SK-N-SH (cell line): ENCODE data around the gene DTX3.

Experiments
- FOXM1 ChIP-seq: IDR thresholded peaks from 2 replicates; pipeline ENCODE4 v1.4.0; 2012; ENCODE audit warnings: low read depth, mild to moderate bottlenecking
- TF ChIP-seq, protein P1 (sequence below): fragments of 200-600 bp; sonication (generic); IDR thresholded peaks from 2 replicates; pipeline ENCODE4 v1.6.1; 2017; ENCODE audit warnings: antibody characterized with exemption, mild to moderate bottlenecking, moderate library complexity

DNA sequence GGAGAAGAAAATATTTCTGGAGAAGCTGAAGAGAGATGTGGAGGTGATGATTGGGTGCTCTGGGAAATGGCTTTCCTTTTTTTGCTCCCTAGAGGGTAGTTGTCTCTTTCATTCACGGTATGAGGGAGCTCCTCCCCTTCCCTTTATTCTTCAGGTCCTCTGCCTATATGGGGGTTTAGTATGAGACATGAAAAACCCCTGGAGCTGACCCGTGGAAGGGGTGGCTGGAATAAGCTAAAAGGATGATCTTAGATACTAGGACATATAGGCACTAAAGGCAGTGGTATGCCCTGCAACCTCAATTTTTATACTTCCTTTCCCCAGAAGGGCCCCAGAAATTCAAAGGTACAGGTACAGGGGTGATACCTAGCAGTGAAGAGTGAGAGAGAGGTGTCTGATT lies 4.2 kb upstream of the DTX3 start:
- TF ChIP-seq, protein P1, sequence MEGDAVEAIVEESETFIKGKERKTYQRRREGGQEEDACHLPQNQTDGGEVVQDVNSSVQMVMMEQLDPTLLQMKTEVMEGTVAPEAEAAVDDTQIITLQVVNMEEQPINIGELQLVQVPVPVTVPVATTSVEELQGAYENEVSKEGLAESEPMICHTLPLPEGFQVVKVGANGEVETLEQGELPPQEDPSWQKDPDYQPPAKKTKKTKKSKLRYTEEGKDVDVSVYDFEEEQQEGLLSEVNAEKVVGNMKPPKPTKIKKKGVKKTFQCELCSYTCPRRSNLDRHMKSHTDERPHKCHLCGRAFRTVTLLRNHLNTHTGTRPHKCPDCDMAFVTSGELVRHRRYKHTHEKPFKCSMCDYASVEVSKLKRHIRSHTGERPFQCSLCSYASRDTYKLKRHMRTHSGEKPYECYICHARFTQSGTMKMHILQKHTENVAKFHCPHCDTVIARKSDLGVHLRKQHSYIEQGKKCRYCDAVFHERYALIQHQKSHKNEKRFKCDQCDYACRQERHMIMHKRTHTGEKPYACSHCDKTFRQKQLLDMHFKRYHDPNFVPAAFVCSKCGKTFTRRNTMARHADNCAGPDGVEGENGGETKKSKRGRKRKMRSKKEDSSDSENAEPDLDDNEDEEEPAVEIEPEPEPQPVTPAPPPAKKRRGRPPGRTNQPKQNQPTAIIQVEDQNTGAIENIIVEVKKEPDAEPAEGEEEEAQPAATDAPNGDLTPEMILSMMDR, result no peak
- TF ChIP-seq FOXM1, result no peak
